ENCODE results near the gene CAMK2N1. TPM values are rescaled to one million over a fixed set of nuclear protein-coding genes. Genes with fewer than 3 reads are reported as not detected.
A peak's percentile ranks its signal among the peaks of the same experiment; 100 is the strongest.

CAMK2N1 gene
- polyA plus RNA-seq, 3 donors: 63.7 to 77.1 (median 70.4) TPM

DNA sequence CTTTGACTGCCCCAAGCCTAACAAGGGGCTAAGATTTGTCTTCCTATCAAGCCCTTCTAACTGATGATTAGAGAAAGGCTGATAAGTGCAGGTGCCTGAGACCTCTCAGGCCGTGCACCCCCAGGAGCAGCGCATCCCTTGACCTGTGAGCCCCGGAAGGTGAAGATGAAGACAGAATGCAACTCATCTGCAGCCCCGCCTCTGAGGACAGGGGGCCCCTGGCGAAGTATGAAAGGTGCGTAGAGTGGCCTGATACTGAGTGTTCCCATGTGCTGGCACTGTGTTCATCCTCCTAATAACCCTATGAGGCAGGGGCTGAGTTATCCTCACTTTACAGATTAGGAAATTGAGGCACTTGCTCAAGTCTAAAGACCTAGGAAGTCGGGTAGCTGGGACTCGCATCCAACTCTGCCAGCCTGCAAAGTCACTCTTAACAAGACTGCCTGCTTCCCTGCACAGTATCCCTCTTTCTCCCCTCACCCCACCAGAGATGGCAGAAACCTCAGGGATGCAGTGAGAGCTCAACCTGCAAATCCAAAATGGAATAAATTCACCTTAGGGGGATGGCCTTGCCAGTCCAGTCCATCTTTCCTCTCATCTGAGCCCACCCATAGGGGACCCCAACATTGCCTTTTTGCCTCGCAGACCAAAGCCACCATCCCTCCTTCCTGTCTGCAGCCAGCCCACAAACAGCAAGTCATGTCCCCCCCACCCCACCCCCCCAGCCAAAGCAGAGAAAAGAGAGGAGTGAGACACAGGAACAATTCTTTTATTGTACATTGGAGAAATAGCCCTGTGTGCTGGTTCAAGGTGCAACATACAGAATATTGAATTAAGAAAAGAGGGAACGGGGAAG is 4.1 kb downstream of the CAMK2N1 start:
- no peak for DNase-seq

DNA sequence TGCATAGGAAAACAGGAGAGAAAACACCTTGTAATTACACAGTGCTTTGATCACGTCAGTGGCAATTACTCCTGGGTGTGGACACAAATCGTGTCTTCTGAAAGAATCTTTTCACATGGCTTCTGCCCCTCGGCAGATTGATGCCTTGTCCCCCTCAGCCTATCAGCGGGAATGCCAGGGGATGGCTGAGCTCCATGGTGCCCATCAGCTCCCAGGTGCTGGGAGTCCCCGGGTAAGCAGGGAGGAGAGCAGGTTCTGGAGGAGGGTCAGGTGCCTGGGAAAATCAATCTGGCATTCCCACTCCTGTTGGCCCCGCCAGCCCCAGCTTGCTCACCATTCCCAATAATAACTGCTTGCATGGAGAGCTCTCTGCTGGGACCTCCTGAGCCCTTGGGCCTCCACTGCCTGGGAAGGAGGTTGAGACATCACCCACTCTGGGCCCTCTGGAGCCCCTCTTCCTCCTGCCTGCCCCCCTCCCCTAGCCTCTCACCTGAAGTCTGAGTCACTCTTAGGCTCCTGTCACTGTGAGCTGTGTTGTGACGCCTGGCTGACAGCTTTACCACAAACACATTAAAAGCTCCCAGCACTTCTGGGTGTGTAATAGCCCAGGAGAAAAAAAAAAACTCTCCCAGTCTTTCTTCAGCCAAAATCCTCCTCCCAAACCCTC is 4.9 kb downstream of the CAMK2N1 start:
- DNase-seq: no peak

DNA sequence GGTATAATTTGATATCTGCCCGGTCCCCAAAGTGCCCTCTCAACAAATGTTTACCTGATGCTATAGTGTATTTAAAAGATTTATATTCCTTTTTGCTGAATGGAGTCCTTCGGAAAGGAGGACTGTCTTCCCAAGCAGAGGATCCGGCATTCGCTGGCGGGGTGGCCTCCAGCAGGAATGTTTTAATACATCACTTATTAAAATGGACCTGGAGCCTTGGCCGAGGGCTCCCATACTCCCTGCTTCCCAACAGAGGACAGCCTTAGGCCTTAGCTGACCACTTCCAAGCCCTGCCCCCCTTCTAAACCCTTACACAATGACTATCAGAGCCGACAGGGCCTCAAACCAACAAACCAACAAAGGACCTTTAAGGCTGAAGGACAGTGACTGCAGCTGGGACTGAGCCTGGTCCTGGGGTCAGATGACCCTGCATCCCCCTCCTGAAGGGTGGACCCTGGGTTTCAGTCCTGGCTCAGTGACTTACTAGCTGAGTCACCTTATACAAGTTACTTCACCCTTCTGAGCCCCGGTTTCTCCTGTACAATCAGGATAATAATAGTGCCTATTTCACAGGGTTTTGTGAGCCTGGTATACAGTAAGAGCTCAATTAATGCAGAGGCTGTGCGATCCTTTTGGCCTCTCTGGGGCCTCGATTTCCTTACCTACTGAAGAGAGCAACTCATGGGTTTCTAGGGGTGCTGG is 5.6 kb downstream of the CAMK2N1 start:
- DNase-seq: peak; percentile 40

DNA sequence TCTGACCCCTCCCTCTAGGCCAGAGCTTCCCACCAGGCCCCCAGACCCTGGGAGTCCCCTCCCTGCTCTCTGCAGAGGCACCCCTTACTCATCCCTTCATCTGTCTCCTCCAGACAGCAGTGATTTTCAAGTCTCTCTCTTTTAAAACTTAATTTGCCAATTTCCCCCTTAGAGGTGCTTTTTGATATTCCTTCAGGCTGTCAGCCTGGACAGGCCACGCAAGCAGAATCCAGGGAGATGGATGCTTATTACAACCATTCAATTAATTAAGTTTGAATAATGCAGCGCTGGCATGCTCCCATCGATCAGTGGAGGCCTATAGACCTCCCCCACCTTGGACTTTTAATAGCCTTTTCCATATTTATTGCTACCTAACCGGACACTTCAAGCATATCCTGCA is 6.2 kb downstream of the CAMK2N1 start:
- no peak for DNase-seq

DNA sequence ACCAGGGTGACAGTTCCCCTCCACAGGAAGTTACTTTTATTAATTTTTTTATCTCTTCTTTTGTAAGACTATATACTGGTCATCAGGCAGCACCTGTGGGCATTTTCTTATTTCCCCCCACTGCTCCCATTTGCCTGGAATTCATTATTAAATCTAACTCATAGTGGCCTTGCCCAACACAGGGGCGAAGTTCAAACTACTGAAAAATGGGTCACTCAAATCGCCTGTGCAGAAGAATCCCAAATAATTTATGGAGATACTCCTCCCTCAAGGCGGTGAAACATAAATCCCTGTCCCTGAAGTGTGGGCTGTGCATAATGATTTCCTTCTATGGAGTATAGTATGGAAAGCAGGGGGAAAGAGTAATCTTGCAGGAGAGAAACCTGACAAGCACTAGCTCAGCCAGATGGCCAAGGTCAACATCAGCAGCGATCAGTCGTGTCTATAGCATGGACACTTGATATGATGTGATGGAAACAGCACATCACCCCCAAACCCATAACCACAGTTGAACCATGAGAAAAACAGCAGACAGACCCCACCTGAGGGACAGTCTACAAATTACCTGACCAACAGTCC is 7.9 kb downstream of the CAMK2N1 start:
- peak; percentile 62 for DNase-seq

DNA sequence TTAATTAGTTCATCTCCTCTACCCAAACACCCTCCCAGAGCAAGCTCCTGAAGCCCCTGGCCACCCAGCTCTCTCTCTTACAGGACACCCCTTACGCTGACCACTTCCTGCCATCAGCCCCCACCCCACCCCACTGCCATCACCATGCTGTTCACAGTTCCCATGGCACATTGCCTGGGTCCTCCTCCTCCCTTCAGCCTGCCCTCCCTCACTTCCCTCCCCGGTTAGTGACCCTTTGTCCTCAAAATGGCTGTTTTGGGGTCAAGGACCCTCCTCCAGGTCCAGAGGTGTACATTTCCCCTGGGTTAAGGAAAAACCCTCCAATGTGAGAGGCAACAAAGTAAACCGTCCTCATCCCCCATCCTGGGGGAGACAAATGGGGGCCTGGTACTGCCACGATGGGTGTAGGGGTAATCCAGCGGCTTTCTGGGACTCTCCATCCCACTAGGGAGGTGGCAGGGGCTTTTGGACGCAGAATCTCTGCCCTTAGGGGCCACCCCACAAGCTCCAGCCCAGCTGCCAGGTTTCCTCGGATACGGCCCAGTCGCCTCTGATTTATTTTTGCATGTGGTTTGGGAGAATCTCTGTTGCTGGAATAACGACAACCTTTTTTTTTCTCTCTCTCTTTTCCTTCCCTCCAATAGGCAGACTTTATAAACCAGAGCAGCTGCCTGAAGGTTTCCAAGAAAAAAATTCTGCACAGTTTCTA is 8.5 kb downstream of the CAMK2N1 start:
- DNase-seq: peak; percentile 50

DNA sequence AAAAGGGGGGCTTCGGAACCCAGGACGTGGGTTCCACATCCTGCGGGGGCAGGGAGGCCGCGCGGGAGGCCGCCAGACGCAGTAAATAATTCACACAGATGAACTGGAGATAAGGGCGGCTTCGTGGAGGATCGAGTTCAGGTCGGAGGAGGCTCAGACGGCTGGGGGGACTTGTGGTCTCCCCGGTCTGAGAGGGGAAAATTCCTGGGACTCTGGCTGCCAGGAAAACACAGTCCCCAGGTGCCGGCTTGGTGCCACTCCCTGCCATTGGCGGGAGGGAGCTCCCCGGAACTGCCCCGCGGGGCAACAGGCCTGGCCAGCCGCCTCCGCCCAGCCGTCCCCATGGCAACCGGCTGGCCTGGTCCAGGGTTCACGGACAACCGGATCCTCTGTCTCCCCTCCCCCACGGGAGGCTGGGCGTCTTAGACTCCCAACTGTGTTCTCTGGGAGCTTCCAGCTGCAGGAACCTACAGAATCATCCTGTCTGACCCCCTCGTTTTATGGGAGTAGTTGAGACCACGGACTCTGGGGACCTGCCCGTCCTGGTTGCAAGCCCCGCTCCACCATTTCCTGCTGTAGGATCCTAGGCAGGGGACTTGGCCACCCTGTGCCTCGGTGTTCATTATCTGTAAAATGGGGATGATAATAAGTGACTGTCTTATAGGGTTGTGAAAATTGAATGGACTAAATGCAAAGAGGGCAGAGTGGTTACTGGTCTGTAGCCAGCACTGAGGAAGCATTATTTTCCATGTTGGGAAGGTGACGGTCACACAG is 9.6 kb downstream of the CAMK2N1 start:
- DNase-seq: peak; percentile 79

DNA sequence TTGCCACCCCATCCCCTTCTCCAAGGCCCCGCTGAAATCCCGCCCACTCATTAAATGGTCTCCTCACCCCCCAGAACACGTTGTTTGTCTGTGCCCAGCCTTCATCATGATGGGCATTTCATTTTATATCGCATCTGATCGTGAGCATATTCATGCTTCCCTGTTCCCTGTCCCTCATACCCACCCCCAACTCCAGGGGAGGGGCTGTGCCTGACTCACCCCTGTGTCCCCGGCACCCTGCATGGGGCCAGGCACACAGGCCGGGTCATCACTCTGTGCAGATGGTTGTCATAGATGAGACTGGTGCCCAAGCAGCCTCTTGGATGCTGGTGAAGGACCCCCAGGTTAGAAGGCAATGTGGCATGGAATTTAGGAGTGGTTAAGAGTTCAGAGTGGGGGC is 11.0 kb downstream of the CAMK2N1 start:
- no peak for DNase-seq

DNA sequence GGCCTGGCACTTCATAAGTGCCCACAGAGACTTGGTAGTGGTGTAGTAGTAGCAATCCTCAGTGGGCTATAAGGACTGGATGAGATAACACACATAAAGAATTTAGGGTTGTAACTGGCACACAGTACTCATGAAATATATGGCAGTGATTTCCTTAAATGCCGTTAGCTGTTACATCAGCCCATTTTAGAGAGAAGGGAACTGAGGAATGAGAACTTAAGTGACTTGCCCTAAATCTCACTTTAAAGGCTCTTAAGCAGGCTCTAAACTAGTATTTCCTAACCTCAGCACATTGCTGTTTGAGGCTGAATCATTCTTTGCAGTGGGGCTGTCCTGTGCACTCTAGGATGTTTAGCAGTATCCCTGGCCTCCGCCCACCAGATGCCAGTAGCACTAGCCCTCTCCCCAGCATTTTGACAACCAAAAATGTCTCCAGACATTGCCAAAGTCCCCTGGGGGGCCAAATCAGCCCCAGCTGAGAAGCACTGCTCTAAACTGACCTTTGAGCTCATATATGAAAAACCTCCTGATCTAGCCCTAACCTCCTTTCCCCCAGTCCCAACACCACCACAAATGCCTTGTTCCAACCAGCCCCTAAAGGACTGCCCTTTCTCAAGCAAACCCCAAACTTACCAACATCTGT is 11.6 kb downstream of the CAMK2N1 start:
- no peak for DNase-seq

DNA sequence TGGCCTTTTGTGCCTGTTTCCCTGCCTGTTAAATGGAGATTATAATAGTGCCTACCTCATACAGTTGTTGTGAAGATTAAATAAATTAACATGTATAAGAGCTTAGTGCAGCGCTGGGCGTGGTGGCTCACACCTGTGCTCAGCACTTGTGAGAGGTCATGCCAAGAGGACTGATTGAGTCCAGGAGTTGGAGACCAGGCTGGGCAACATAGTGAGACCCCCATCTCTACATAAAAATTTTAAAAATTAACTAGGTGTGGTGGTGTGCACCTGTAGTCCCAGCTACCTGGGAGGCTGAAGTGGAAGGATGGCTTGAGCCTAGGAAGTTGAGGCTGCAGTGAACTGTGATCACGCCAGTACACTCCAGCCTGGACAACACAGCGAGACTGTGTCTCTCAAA is 12.1 kb downstream of the CAMK2N1 start:
- DNase-seq: no peak

DNA sequence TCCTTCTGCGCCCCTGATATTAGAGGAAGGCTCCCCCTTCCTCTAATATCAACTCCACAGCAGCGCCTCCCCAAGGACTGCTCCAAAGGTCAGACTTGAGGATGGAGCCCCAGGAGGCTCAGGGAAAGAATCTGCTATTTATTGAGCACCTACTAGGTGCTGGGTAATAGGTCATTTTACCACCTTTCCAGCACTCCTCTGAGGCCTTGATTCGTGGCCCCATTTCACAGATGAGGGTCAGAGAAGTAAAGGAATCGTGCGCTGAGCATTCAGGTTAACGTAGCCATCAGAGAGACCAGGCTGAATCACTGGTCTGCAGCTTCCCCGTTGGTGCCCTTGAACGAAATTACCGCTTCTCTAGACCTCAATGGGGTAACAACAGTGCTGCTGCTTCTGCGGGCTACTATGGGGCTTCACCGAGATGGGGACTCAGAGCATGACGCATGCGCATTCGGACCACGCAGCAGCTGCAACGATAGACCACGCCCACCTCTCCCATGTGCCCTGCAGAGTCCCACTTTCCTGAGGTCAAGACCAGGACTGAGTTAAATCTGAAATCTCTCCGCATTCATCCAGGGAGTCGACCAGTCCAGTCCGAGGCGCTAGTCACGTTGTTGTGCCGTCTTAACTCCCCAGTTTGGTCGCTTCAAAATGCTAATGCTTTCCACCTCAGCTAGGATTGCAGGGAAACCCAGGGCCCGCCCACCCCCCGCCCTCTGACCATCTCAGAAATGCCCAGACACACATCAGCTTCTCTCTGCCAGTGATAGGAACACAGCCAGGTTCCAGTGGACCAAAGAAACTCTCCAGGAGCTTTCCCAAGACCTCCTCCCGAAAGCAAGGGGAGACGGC is 12.9 kb downstream of the CAMK2N1 start:
- DNase-seq: peak; percentile 76

DNA sequence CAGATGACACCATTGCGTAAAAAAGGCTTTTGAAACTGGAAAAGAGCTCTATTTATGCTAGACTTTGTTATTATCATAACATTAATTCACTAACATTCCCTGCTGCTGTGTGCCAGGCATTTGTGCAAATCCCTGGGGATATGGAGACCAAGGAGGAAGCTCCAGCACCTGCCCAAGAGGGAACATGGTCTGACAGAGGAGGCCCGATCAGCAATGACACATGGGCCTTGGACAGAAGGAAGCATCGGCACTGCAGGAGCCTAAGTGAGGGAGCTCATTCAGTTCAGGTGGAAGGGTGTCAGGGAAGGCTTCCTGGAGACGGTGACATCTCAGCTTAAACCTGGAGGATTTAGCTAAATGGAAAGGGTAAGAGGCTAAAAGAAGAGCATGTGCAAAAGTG is 13.9 kb downstream of the CAMK2N1 start:
- no peak for DNase-seq

DNA sequence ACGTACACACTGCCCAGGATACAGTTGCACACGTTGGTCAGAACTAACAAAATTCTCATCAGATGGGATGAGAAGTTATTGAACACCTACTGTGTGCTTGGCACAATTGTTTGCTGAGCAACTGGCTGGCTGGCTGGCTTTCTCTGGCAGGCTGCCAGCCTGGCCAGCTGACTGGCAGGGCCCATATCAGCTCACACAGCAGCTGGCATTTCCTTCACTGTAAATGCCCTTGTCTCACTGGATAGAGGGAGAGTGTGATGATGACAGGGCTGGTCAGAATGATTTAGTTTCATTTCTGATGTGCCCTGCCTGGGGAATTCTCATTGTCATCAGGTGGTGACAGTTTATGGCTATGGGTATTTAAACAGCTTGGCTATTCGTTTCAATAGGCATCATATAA is 15.8 kb downstream of the CAMK2N1 start:
- DNase-seq: no peak

DNA sequence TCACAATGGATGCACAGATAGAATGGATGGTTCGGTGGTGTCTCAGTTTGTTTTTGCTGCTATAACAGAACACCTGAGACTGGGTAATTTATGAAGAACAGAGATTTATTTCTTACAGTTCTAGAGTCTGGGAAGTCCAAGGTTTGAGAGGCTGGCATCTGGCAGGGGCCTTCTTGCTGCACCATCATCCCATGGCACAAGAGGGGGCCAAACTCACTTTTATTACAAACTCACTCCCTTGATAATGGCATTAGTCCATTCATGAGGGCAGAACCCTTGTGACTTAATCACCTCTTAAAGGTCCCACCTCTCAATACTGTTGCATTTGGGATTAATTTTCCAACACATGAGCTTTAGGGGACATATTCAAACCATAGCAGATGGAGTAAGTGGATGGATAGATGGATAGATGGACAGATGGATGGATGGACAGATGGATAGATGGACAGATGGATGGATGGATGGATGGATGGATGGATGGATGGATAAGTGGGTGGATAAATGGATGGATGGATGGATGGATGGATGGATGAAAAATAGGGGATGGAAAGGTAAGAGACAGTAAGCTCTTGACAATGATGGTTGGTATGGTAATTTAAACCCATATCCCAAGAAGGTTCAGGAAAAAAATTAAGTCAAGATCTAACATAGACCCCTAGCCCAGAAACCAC is 16.5 kb downstream of the CAMK2N1 start:
- DNase-seq: no peak

DNA sequence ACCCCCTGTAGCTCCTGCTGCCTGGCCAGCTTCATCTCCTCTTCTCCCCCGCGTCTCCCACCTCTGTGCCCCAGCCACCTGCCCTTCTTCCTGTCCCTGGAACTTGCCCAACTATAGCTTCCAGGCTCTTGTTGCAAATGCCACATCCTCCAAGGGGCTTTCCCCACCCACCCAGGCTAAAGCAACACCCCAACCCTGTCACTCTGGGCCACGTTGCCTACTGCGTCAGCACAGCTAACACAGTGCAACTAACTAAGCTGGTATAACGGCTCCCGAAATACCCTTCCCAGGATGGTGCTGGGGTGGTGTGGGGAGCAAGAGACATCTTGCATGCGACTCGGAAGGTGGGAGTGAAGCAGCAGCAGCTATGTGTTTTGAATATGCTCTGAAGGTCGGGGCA is 19.7 kb downstream of the CAMK2N1 start:
- DNase-seq: no peak

DNA sequence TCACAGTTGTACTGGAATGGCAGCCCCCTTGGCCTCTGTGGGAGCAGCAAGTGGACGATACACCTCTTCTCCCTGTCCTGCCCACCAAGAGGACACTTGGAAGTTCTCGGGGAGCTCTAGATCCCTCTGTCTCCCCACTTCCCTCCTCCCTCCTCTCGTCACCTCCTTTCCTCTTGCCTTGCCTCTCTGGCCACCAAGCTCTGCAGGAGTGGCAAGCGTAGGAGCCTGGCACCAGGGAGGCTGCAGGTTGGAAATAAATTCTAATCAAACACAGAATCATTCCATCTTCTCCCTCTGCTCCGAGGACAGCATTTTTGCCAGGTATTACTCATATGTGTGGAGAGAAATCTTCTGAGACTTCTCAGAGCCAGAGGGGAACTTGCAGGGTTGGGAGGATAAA is 20.8 kb downstream of the CAMK2N1 start:
- DNase-seq: no peak

DNA sequence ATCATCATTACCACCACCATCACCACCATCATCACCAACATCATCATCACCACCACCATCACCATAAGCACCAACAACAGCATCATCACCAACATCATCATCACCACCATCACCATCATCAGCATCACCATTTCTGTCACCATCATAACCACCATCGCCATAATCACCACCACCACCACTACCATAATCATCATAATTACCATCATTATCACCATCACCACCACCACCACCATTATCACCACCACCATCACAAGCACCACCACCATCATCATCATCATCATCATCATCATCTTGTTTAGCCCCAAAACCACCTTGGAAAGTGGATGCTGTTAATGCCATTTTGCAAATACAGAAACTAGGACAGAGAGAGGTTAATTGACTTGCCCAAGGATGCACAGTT is 22.5 kb downstream of the CAMK2N1 start:
- no peak for DNase-seq

DNA sequence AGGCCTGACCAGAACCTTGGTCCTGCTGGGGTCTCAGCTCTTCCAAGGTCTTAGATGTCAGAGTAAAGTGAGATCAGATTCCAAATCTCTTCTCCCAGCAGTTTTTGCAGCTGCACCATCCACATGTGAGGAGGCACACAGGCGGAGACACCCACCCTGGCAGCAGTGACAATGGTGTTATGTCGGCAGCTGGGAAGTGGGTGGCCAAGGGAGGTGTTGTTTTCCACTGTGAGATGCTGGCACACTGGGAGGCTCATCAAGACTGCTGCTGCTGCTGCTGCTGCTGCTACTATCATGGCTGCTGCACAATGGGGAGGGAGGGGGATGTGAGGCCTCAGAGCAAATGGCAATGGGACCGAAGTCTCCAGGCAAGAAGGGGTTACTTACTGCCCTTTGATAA is 23.6 kb downstream of the CAMK2N1 start:
- no peak for DNase-seq

DNA sequence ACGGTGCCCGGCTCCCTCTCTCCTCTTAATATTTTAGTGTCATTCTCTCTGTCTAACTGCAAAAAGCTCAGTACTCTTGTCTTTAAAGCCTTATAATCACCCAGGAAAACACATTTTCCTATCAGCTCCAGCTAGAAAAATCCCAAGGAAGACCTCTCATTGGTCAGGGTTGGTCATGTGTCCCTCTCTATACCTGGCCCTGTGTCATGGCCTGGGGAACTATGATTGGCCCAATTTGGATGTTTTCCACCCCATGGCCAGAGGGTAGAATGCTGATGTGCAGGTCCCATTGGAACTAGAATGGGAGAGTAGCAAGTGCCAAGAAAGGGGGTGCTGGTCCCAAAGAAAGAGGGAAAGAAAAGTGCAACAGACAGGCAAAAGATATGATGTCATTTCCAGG is 27.3 kb downstream of the CAMK2N1 start:
- DNase-seq: no peak
